H9 (cell line): ENCODE results near the gene MTA1. TPM values are rescaled to one million over a fixed set of nuclear protein-coding genes. Genes with fewer than 3 reads are reported as not detected.
A peak's percentile ranks its signal among the peaks of the same experiment; 100 is the strongest.

Experiments
- DNase-seq: peaks from one replicate; pipeline ENCODE4 v3.0.0-alpha.2; 2017
- H2AFZ ChIP-seq: one replicate; pipeline ENCODE4 v1.6.1; 2013; ENCODE audit warnings: mild to moderate bottlenecking, low read length, control low read depth, moderate library complexity
- H2AK5ac ChIP-seq: 2 replicates; pipeline ENCODE4 v1.6.1; 2013; ENCODE audit warnings: low read length, control low read depth, mixed read lengths; ENCODE audit not compliant: insufficient read length
- H2BK120ac ChIP-seq: one replicate; pipeline ENCODE4 v1.6.1; 2013; ENCODE audit warnings: low read depth, mild to moderate bottlenecking, low read length, control low read depth, inconsistent platforms; ENCODE audit not compliant: poor library complexity, severe bottlenecking
- H2BK12ac ChIP-seq: 2 replicates; pipeline ENCODE4 v1.6.1; 2013; ENCODE audit warnings: low read length, control low read depth, mixed read lengths, low read depth; ENCODE audit not compliant: insufficient read length
- H2BK15ac ChIP-seq: 2 replicates; pipeline ENCODE4 v1.6.1; 2013; ENCODE audit warnings: low read depth, low read length, control low read depth
- H2BK20ac ChIP-seq: one replicate; pipeline ENCODE4 v1.6.1; 2013; ENCODE audit warnings: low read depth, mild to moderate bottlenecking, low read length, control low read depth, inconsistent platforms; ENCODE audit not compliant: poor library complexity, severe bottlenecking
- H2BK5ac ChIP-seq: 2 replicates; pipeline ENCODE4 v1.6.1; 2013; ENCODE audit warnings: low read length, control low read depth, mixed read lengths; ENCODE audit not compliant: insufficient read length
- H3K14ac ChIP-seq: 2 replicates; pipeline ENCODE4 v1.6.1; 2013; ENCODE audit warnings: low read length, control low read depth; ENCODE audit not compliant: insufficient read depth
- H3K18ac ChIP-seq: 2 replicates; pipeline ENCODE4 v1.6.1; 2013; ENCODE audit warnings: low read depth, mild to moderate bottlenecking, mixed read lengths, low read length, control low read depth; ENCODE audit not compliant: insufficient read length
- H3K23ac ChIP-seq: 2 replicates; pipeline ENCODE4 v1.6.1; 2013; ENCODE audit warnings: low read length, control low read depth, mixed read lengths, low read depth; ENCODE audit not compliant: insufficient read length
- H3K23me2 ChIP-seq: 2 replicates; pipeline ENCODE4 v1.6.1; 2013; ENCODE audit warnings: low read depth, mild to moderate bottlenecking, mixed read lengths, low read length, control low read depth; ENCODE audit not compliant: insufficient read length, poor library complexity, severe bottlenecking
- H3K27ac ChIP-seq: 2 replicates; pipeline ENCODE4 v1.5.1; 2013; ENCODE audit warnings: low read length, control low read depth, mixed read lengths, low read depth; ENCODE audit not compliant: insufficient read length
- H3K27me3 ChIP-seq: 2 replicates; pipeline ENCODE4 v1.6.1; 2013; ENCODE audit warnings: low read length, control low read depth, inconsistent platforms; ENCODE audit not compliant: insufficient read depth
- H3K4ac ChIP-seq: 2 replicates; pipeline ENCODE4 v1.6.1; 2013; ENCODE audit warnings: low read depth, mild to moderate bottlenecking, control low read depth, inconsistent platforms, low read length, moderate library complexity
- H3K4me1 ChIP-seq: 2 replicates; pipeline ENCODE4 v1.6.1; 2013; ENCODE audit warnings: low read length, control low read depth, inconsistent platforms; ENCODE audit not compliant: insufficient read depth
- H3K4me2 ChIP-seq: 2 replicates; pipeline ENCODE4 v1.6.1; 2013; ENCODE audit warnings: low read length, control low read depth, mixed read lengths; ENCODE audit not compliant: insufficient read length, insufficient read depth
- H3K56ac ChIP-seq: 2 replicates; pipeline ENCODE4 v1.6.1; 2013; ENCODE audit warnings: low read depth, mild to moderate bottlenecking, mixed read lengths, low read length, control low read depth; ENCODE audit not compliant: insufficient read length
- H3K79me1 ChIP-seq: 2 replicates; pipeline ENCODE4 v1.6.1; 2013; ENCODE audit warnings: low read depth, mild to moderate bottlenecking, moderate library complexity, low read length, control low read depth, inconsistent platforms; ENCODE audit not compliant: insufficient read depth, poor library complexity, severe bottlenecking
- H3K79me2 ChIP-seq: 2 replicates; pipeline ENCODE4 v1.6.1; 2013; ENCODE audit warnings: low read length, control low read depth, inconsistent platforms; ENCODE audit not compliant: insufficient read depth
- H3K9ac ChIP-seq: 2 replicates; pipeline ENCODE4 v1.6.1; 2013; ENCODE audit warnings: low read length, control low read depth, mixed read lengths; ENCODE audit not compliant: insufficient read length; ENCODE audit errors: extremely low read depth
- H3K9me3 ChIP-seq: one replicate; pipeline ENCODE4 v1.6.1; 2013; ENCODE audit warnings: low read depth, low read length, inconsistent platforms; ENCODE audit not compliant: control insufficient read depth
- H3T11ph ChIP-seq: one replicate; pipeline ENCODE4 v1.6.1; 2013; ENCODE audit warnings: mild to moderate bottlenecking, low read length, control low read depth, inconsistent platforms
- H4K20me1 ChIP-seq: one replicate; pipeline ENCODE4 v1.6.1; 2013; ENCODE audit not compliant: control insufficient read depth, insufficient read length, insufficient read depth
- H4K5ac ChIP-seq: 2 replicates; pipeline ENCODE4 v1.6.1; 2013; ENCODE audit warnings: low read depth, mild to moderate bottlenecking, mixed read lengths, low read length, control low read depth; ENCODE audit not compliant: insufficient read length
- H4K8ac ChIP-seq: replicated peaks from 2 replicates; pipeline ENCODE4 v1.6.1; 2013; ENCODE audit warnings: low read length, control low read depth, mixed read lengths, low read depth; ENCODE audit not compliant: insufficient read length
- H4K91ac ChIP-seq: 2 replicates; pipeline ENCODE4 v1.6.1; 2013; ENCODE audit warnings: low read depth, mild to moderate bottlenecking, moderate library complexity, mixed read lengths, low read length, control low read depth; ENCODE audit not compliant: insufficient read length
- H3K27ac Mint-ChIP-seq, 3 experiments: 2 replicates in 2 of 3; 3 replicates in 1 of 3; pipeline ENCODE4 v1.8.0; 2020 to 2021; ENCODE audit warnings: mixed read lengths in 3 of 3, mild to moderate bottlenecking in 1 of 3, moderate library complexity in 1 of 3
- H3K27me3 Mint-ChIP-seq: 2 replicates; pipeline ENCODE4 v1.8.0; 2021; ENCODE audit warnings: low read depth, mild to moderate bottlenecking, moderate library complexity, mixed read lengths
- H3K36me3 Mint-ChIP-seq, 3 experiments: 2 replicates in 2 of 3; 3 replicates in 1 of 3; pipeline ENCODE4 v1.8.0; 2020 to 2021; ENCODE audit warnings: low read depth in 3 of 3, mixed read lengths in 3 of 3; ENCODE audit not compliant: insufficient read depth in 1 of 3
- H3K4me1 Mint-ChIP-seq, 2 experiments: 2 replicates each; pipeline ENCODE4 v1.8.0; 2020; ENCODE audit warnings: mixed read lengths in 2 of 2
- H3K4me3 Mint-ChIP-seq, 2 experiments: 2 replicates in 1 of 2; 3 replicates in 1 of 2; pipeline ENCODE4 v1.8.0; 2020 to 2021; ENCODE audit warnings: mild to moderate bottlenecking in 2 of 2, mixed read lengths in 2 of 2, moderate library complexity in 1 of 2
- H3K9me3 Mint-ChIP-seq, 2 experiments: 2 replicates in 1 of 2; 3 replicates in 1 of 2; pipeline ENCODE4 v1.8.0; 2020; ENCODE audit warnings: mild to moderate bottlenecking in 2 of 2, mixed read lengths in 2 of 2, moderate library complexity in 1 of 2
- WGBS: extraction: QIAGEN DNeasy Blood & Tissue Kit; methylation state at CpG from one replicate; pipeline ENCODE4 v1.1.7; 2013; ENCODE audit warnings: missing lambda C conversion rate, low lambda C conversion rate, mixed read lengths; ENCODE audit not compliant: insufficient read length; ENCODE audit errors: extremely low coverage; 5-methylcytosine and 5-hydroxymethylcytosine counted together
- total RNA-seq: library from RNA; stranded (reverse); gene quantifications from 2 replicates; pipeline ENCODE4 v1.2.1, GENCODE V29; 2021
- TF ChIP-seq, protein P1 (sequence below): fragments of 200-600 bp; sonication (generic); conservative IDR thresholded peaks from 3 replicates; pipeline ENCODE4 v1.8.0; 2021; ENCODE audit warnings: antibody characterized with exemption, mild to moderate bottlenecking

The MTA1 gene
- total RNA-seq, 1 experiment from 2014 or later = 230 TPM

GRCh38 chr14:105421723-105422615 lies 2.3 kb downstream of the MTA1 start:
- H2BK15ac ChIP-seq = no peak overlapping the region
- H2BK20ac ChIP-seq = no peak overlapping the region
- no peaks in the 10 kb centered on the region for H3K4me1 ChIP-seq
- no peaks in the 10 kb centered on the region for H3K27me3 ChIP-seq
- no peak overlapping the region for H3K27ac ChIP-seq
- Mint-ChIP-seq H3K27me3 (peaks cover 10% of the 10 kb centered on the region), H3K27ac (peak overlapping the region; percentile 66 to 82 (median 76); a peak in 4 of 7 replicates), H3K4me3 (peak overlapping the region; percentile 88 to 94), H3K36me3 (peaks cover 24 to 53% (median 37%) of the 10 kb centered on the region in 3 experiments), H3K4me1 (peaks cover 18 to 32% of the 10 kb centered on the region in 2 experiments), H3K9me3 (0 out of 5 replicates have a peak, but pooled peaks cover 0 to under 1% of the 10 kb centered on the region in 2 experiments)
- no peak overlapping the region for H4K5ac ChIP-seq
- no peaks in the 10 kb centered on the region for H3K9me3 ChIP-seq
- H3K14ac ChIP-seq = no peak overlapping the region
- no peak overlapping the region for H2BK120ac ChIP-seq
- H4K8ac ChIP-seq = no peak overlapping the region
- H3K56ac ChIP-seq = no peak overlapping the region
- no peak overlapping the region for H3K9ac ChIP-seq
- TF ChIP-seq, protein P1, sequence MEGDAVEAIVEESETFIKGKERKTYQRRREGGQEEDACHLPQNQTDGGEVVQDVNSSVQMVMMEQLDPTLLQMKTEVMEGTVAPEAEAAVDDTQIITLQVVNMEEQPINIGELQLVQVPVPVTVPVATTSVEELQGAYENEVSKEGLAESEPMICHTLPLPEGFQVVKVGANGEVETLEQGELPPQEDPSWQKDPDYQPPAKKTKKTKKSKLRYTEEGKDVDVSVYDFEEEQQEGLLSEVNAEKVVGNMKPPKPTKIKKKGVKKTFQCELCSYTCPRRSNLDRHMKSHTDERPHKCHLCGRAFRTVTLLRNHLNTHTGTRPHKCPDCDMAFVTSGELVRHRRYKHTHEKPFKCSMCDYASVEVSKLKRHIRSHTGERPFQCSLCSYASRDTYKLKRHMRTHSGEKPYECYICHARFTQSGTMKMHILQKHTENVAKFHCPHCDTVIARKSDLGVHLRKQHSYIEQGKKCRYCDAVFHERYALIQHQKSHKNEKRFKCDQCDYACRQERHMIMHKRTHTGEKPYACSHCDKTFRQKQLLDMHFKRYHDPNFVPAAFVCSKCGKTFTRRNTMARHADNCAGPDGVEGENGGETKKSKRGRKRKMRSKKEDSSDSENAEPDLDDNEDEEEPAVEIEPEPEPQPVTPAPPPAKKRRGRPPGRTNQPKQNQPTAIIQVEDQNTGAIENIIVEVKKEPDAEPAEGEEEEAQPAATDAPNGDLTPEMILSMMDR = no peak
- H3K4ac ChIP-seq = no peak overlapping the region
- H2AK5ac ChIP-seq = no peak overlapping the region
- H3K23ac ChIP-seq = no peak overlapping the region
- H3T11ph ChIP-seq = no peak overlapping the region
- no peak overlapping the region for H3K18ac ChIP-seq
- peaks cover 18% of the 10 kb centered on the region for H3K79me1 ChIP-seq
- peaks cover 20% of the 10 kb centered on the region for H3K23me2 ChIP-seq
- H3K4me2 ChIP-seq = no peak overlapping the region
- DNase-seq = no peak
- H4K91ac ChIP-seq = no peak overlapping the region
- WGBS = no CpG with 5 or more reads among the region's 32 CpGs
- no peak overlapping the region for H2AFZ ChIP-seq
- H4K20me1 ChIP-seq = no peaks in the 10 kb centered on the region
- peaks cover 49% of the 10 kb centered on the region; the same call in 1 of the 2 replicates for H3K79me2 ChIP-seq
- H2BK5ac ChIP-seq = no peak overlapping the region
- no peak overlapping the region for H2BK12ac ChIP-seq
